BLaER1 treated with 17β-estradiol and CSF1 and Interleukin-3, amounts not matched to agents 10 nM and 100 nM (cell line): ENCODE measurements around the gene ANKRD13A.
"Not testable (repeated sequence)": the region's sequence is repeated elsewhere in the genome, so short reads cannot be mapped to it uniquely, and the experiment has no call there.

Source experiments
- H3K27ac ChIP-seq, 11 experiments: shearing (Covaris generic); formaldehyde crosslinking; 2 replicates each; pipeline ENCODE4 v1.8.1; 2022
- H3K27me3 ChIP-seq, 11 experiments: shearing (Covaris generic); formaldehyde crosslinking; 2 replicates each; pipeline ENCODE4 v1.8.1; 2022
- H3K36me3 ChIP-seq, 11 experiments: shearing (Covaris generic); formaldehyde crosslinking; 2 replicates each; pipeline ENCODE4 v1.8.1; 2022
- H3K4me1 ChIP-seq, 10 experiments: shearing (Covaris generic); formaldehyde crosslinking; 2 replicates each; pipeline ENCODE4 v1.8.1; 2022
- H3K4me2 ChIP-seq, 11 experiments: shearing (Covaris generic); formaldehyde crosslinking; 2 replicates each; pipeline ENCODE4 v1.8.1; 2022
- H3K4me3 ChIP-seq, 10 experiments: shearing (Covaris generic); formaldehyde crosslinking; 2 replicates each; pipeline ENCODE4 v1.8.1; 2022
- H3K9ac ChIP-seq, 11 experiments: shearing (Covaris generic); formaldehyde crosslinking; 2 replicates each; pipeline ENCODE4 v1.8.1; 2022
- H3K9me3 ChIP-seq, 11 experiments: shearing (Covaris generic); formaldehyde crosslinking; replicated peaks in 1 of 11; 2 replicates each; pipeline ENCODE4 v1.8.1; 2022
- H4K20me1 ChIP-seq, 11 experiments: shearing (Covaris generic); formaldehyde crosslinking; 2 replicates each; pipeline ENCODE4 v1.8.1; 2022
- Cebpa-rat ChIP-seq, 11 experiments: shearing (Covaris generic); IDR thresholded peaks; 2 replicates each; pipeline ENCODE4 v1.8.1; 2022

ANKRD13A gene

GRCh38 chr12:110006115-110006514 lies 6.9 kb downstream of the ANKRD13A start:
- Histone ChIP-seq H3K36me3 (peaks cover 14 to 61% (median 34%) of the 10 kb centered on the region in 11 experiments; a peak in 19 of 22 replicates), H4K20me1 (peaks cover 0 to 27% (median 6%) of the 10 kb centered on the region in 11 experiments; a peak in 6 of 22 replicates), H3K9me3 (peaks cover 0 to 33% (median 23%) of the 10 kb centered on the region in 11 experiments; a peak in 14 of 22 replicates), H3K27me3 (peaks cover 0 to 5% (median 3%) of the 10 kb centered on the region in 11 experiments; a peak in 9 of 22 replicates), H3K4me3 (no peak overlapping the region), H3K4me1 (peaks cover 7 to 33% (median 12%) of the 10 kb centered on the region in 10 experiments; a peak in 19 of 20 replicates), H3K9ac (no peak overlapping the region), H3K27ac (no peak overlapping the region), H3K4me2 (no peak overlapping the region)
- TF ChIP-seq Cebpa-rat (IDR thresholded peaks at IDR 0.05): no peak

DNA sequence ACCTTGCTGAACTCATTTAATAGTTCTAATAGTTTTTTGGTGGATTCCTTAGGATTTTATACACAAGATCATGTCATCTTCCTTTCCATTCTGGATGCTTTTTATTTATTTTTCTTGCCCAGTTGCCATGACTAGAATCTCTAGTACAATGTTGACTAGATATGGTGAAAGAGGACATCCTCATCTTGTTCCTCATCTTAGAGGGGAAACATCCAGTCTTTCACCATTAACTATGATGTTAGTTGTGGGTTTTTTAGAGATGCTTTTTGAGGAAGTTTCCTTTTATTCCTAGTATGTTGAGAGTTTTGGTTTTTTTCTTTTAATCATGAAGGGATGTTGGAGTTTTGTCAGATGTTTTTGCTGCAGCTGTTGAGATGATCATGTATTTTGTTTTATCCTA lies 8.7 kb downstream of the ANKRD13A start:
- Histone ChIP-seq H3K27ac (peak overlapping the region in 8 of 11 experiments; percentile 36 to 90 (median 58); a peak in 13 of 22 replicates), H3K36me3 (peaks cover 18 to 67% (median 35%) of the 10 kb centered on the region in 11 experiments), H4K20me1 (peaks cover 0 to 26% (median 3%) of the 10 kb centered on the region in 11 experiments; a peak in 4 of 22 replicates), H3K9me3 (peaks cover 0 to 33% (median 23%) of the 10 kb centered on the region in 11 experiments; a peak in 14 of 22 replicates), H3K9ac (peak overlapping the region in 3 of 11 experiments; percentile 19 to 67 (median 55); a peak in 3 of 22 replicates), H3K4me2 (no peak overlapping the region; a peak in 1 of 22 replicates), H3K4me3 (no peak overlapping the region), H3K4me1 (peaks cover 22 to 42% (median 27%) of the 10 kb centered on the region in 10 experiments), H3K27me3 (no peaks in the 10 kb centered on the region)
- TF ChIP-seq Cebpa-rat (IDR thresholded peaks at IDR 0.05): no peak

GRCh38 chr12:110008681-110009398 lies 9.6 kb downstream of the ANKRD13A start:
- peak overlapping the region in 8 of 11 experiments; percentile 22 to 90 (median 50); a peak in 12 of 22 replicates for H3K27ac ChIP-seq
- H3K4me1 ChIP-seq: peaks cover 22 to 46% (median 28%) of the 10 kb centered on the region in 10 experiments
- not testable (repeated sequence) for H3K4me3 ChIP-seq, H3K27me3 ChIP-seq, H3K9ac ChIP-seq
- 0 out of 22 replicates have a peak overlapping the region, but pooled peaks of 1 of the 11 experiments have one; percentile 26 for H3K4me2 ChIP-seq
- H3K9me3 ChIP-seq: peaks cover 0 to 33% (median 23%) of the 10 kb centered on the region in 11 experiments; a peak in 14 of 22 replicates
- H3K36me3 ChIP-seq: peaks cover 18 to 67% (median 38%) of the 10 kb centered on the region in 11 experiments
- peaks cover 0 to 16% (median under 1%) of the 10 kb centered on the region in 11 experiments; a peak in 4 of 22 replicates for H4K20me1 ChIP-seq

- peaks cover 0 to 22% (median 15%) of the 10 kb centered on the region in 11 experiments; a peak in 14 of 22 replicates for H3K9me3 ChIP-seq
- peak overlapping the region in 8 of 11 experiments; percentile 20 to 78 (median 54); a peak in 14 of 22 replicates for H3K4me2 ChIP-seq
- H3K4me3 ChIP-seq: no peak overlapping the region
- H4K20me1 ChIP-seq: peaks cover 0 to 19% (median 0%) of the 10 kb centered on the region in 11 experiments; a peak in 5 of 22 replicates
- no peak for TF ChIP-seq Cebpa-rat (IDR thresholded peaks at IDR 0.05)
- peak overlapping the region in 1 of 11 experiments; percentile 4; a peak in 2 of 22 replicates for H3K9ac ChIP-seq
- H3K36me3 ChIP-seq: peaks cover 37 to 61% (median 47%) of the 10 kb centered on the region in 11 experiments
- no peaks in the 10 kb centered on the region for H3K27me3 ChIP-seq
- H3K27ac ChIP-seq: peak overlapping the region in 8 of 11 experiments; percentile 22 to 69 (median 50); a peak in 8 of 22 replicates
- H3K4me1 ChIP-seq: peaks cover 24 to 50% (median 41%) of the 10 kb centered on the region in 10 experiments
Observed at GRCh38 chr12:110010853-110011723, 11.9 kb downstream of the ANKRD13A start.

- peak in 8 of 11 experiments; percentile 46 to 85 (median 67); a peak in 11 of 22 replicates for TF ChIP-seq Cebpa-rat (IDR thresholded peaks at IDR 0.05)
- Histone ChIP-seq H3K9me3 (peaks cover 0 to 12% (median 6%) of the 10 kb centered on the region in 11 experiments; a peak in 14 of 22 replicates), H3K27ac (peak overlapping the region in 10 of 11 experiments; percentile 22 to 69 (median 54); a peak in 16 of 22 replicates), H4K20me1 (peaks cover 0 to 19% (median 0%) of the 10 kb centered on the region in 11 experiments; a peak in 5 of 22 replicates), H3K4me3 (no peak overlapping the region), H3K36me3 (peaks cover 46 to 61% (median 49%) of the 10 kb centered on the region in 11 experiments), H3K4me2 (peak overlapping the region; percentile 20 to 78 (median 53); a peak in 18 of 22 replicates), H3K9ac (peak overlapping the region in 3 of 11 experiments; percentile 3 to 27 (median 8); a peak in 3 of 22 replicates), H3K4me1 (peaks cover 24 to 50% (median 41%) of the 10 kb centered on the region in 10 experiments), H3K27me3 (no peaks in the 10 kb centered on the region)
Observed at GRCh38 chr12:110012137-110012536, 12.9 kb downstream of the ANKRD13A start.

DNA sequence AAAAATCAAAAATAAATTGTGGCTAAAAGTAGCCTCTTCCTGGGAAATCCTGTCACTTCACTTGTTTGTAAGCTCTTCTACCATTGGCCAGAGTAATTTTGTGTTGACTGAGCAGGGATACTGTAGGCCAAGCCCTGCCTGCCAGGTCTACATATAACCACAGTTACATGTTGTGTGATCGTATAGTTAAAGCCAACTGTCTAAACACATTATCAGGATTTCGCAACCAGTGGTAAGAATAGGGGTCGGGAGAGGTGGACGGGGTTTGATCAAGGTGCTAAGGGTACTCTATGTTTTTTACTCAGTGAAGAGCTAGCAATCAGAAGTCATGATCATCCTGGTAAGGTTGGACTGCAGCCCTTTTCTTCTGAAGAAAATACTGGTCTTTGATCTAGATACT lies 13.4 kb downstream of the ANKRD13A start:
- Histone ChIP-seq H4K20me1 (peaks cover 0 to 19% (median 0%) of the 10 kb centered on the region in 11 experiments; a peak in 5 of 22 replicates), H3K27ac (peak overlapping the region in 9 of 11 experiments; percentile 31 to 69 (median 58); a peak in 16 of 22 replicates), H3K9ac (peak overlapping the region in 1 of 11 experiments; percentile 27; a peak in 1 of 22 replicates), H3K4me1 (peaks cover 24 to 50% (median 41%) of the 10 kb centered on the region in 10 experiments), H3K4me3 (no peak overlapping the region), H3K4me2 (peak overlapping the region in 10 of 11 experiments; percentile 20 to 78 (median 54); a peak in 16 of 22 replicates), H3K9me3 (peaks cover 0 to 7% (median under 1%) of the 10 kb centered on the region in 11 experiments; a peak in 10 of 22 replicates), H3K36me3 (peaks cover 50 to 65% (median 53%) of the 10 kb centered on the region in 11 experiments), H3K27me3 (no peaks in the 10 kb centered on the region)
- peak in 6 of 11 experiments; percentile 13 to 68 (median 40); a peak in 4 of 22 replicates for TF ChIP-seq Cebpa-rat (IDR thresholded peaks at IDR 0.05)

GRCh38 chr12:110015132-110015531 lies 15.9 kb downstream of the ANKRD13A start:
- H3K9ac ChIP-seq: peak overlapping the region in 10 of 11 experiments; percentile 17 to 57 (median 31); a peak in 11 of 22 replicates
- H3K4me3 ChIP-seq: no peak overlapping the region
- TF ChIP-seq Cebpa-rat (IDR thresholded peaks at IDR 0.05): no peak
- H3K9me3 ChIP-seq: no peaks in the 10 kb centered on the region
- H4K20me1 ChIP-seq: peaks cover 0 to 19% (median 0%) of the 10 kb centered on the region in 11 experiments; a peak in 5 of 22 replicates
- H3K4me2 ChIP-seq: peak overlapping the region; percentile 35 to 85 (median 66)
- peaks cover 72 to 83% (median 78%) of the 10 kb centered on the region in 11 experiments for H3K36me3 ChIP-seq
- no peaks in the 10 kb centered on the region for H3K27me3 ChIP-seq
- peaks cover 24 to 46% (median 38%) of the 10 kb centered on the region in 10 experiments for H3K4me1 ChIP-seq
- peak overlapping the region in 10 of 11 experiments; percentile 38 to 68 (median 53); a peak in 19 of 22 replicates for H3K27ac ChIP-seq
